PC-3 (cell line): Measurements from ENCODE around the gene CUL4B.

Source experiments
- EZH2 ChIP-seq: fragments of 300-600 bp; sonication (generic); IDR thresholded peaks from one replicate; pipeline ENCODE4 v1.6.1; 2017; ENCODE audit warnings: antibody characterized with exemption, mild to moderate bottlenecking, low read length; ENCODE audit not compliant: unreplicated experiment
- TF ChIP-seq, protein P1 (sequence below): fragments of 300-600 bp; sonication (generic); conservative IDR thresholded peaks from 2 replicates; pipeline ENCODE4 v1.5.1; 2017; ENCODE audit warnings: antibody characterized with exemption, low read depth, mild to moderate bottlenecking, low read length

DNA sequence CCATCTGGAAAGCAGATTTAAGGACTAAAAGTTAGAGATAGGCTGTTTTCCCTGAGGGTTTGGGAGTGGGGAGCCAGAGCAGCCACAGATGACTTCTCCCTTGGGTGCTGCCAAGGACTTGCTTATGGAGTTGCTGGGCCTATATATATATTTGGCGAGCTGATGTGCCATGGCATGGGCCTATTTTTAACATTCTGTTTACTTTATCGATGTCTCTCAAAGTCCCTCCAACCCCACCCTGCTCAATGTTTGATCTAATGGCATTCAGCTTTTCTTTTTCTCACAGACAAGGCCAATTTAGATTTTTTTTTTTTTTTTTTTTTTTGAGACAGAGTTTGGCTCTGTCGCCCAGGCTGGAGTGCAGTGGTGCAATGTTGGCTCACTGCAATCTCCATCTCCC is 6.1 kb upstream of the CUL4B start:
- TF ChIP-seq, protein P1, sequence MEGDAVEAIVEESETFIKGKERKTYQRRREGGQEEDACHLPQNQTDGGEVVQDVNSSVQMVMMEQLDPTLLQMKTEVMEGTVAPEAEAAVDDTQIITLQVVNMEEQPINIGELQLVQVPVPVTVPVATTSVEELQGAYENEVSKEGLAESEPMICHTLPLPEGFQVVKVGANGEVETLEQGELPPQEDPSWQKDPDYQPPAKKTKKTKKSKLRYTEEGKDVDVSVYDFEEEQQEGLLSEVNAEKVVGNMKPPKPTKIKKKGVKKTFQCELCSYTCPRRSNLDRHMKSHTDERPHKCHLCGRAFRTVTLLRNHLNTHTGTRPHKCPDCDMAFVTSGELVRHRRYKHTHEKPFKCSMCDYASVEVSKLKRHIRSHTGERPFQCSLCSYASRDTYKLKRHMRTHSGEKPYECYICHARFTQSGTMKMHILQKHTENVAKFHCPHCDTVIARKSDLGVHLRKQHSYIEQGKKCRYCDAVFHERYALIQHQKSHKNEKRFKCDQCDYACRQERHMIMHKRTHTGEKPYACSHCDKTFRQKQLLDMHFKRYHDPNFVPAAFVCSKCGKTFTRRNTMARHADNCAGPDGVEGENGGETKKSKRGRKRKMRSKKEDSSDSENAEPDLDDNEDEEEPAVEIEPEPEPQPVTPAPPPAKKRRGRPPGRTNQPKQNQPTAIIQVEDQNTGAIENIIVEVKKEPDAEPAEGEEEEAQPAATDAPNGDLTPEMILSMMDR = no peak
- no peak for TF ChIP-seq EZH2
